Caki2 (cell line): ENCODE data around the gene CCDC154. TPM values are rescaled to one million over a fixed set of nuclear protein-coding genes. Genes with fewer than 3 reads are reported as not detected.

Source experiments
- DNase-seq: peaks from one replicate; pipeline ENCODE4 v3.0.0-alpha.2; 2015; ENCODE audit warnings: low read depth
- in situ Hi-C: cut with HindIII; loops from 2 replicates; pipeline ENCODE4 v1.10.0; 2016; ENCODE audit warnings: low sequenced_read_pairs, low pct_unique_long_range_greater_than_20kb, mixed read lengths
- total RNA-seq: library from RNA; depleted of rRNA; stranded (reverse); fragments of >200 nt; shearing (Covaris generic); gene quantifications from 2 replicates; pipeline ENCODE4 v1.2.3, GENCODE V29; 2014; ENCODE audit warnings: low replicate concordance

CCDC154 gene
- total RNA-seq, 1 experiment from 2014 or later, result not detected

GRCh38 chr16:1408171-1408837 lies 36.1 kb downstream of the CCDC154 start:
- in situ Hi-C loops, result no loop called here
- peak; percentile 92 for DNase-seq

GRCh38 chr16:1407753-1408152 lies 36.6 kb downstream of the CCDC154 start:
- in situ Hi-C loops, result no loop called here
- no peak for DNase-seq

- in situ Hi-C loops, result no loop called here
- DNase-seq, result no peak
Observed at GRCh38 chr16:1403733-1404132, 40.6 kb downstream of the CCDC154 start.

- in situ Hi-C loops, result no loop called here
- DNase-seq, result no peak
Observed at GRCh38 chr16:1403036-1403435, 41.3 kb downstream of the CCDC154 start.

- no peak for DNase-seq
- in situ Hi-C loops, result no loop called here
Observed at GRCh38 chr16:1401758-1402154, 42.6 kb downstream of the CCDC154 start.

GRCh38 chr16:1401061-1401757 lies 43.1 kb downstream of the CCDC154 start:
- DNase-seq, result no peak
- in situ Hi-C loops, result no loop called here

GRCh38 chr16:1398826-1399581 lies 45.4 kb downstream of the CCDC154 start:
- in situ Hi-C loops, result no loop called here
- DNase-seq, result no peak

GRCh38 chr16:1398351-1398750 lies 46.0 kb downstream of the CCDC154 start:
- in situ Hi-C loops, result no loop called here
- DNase-seq, result no peak

- DNase-seq, result no peak
- in situ Hi-C loops, result no loop called here
Observed at GRCh38 chr16:1397779-1398178, 46.6 kb downstream of the CCDC154 start.

GRCh38 chr16:1395444-1396031 lies 48.8 kb downstream of the CCDC154 start:
- in situ Hi-C loops, result no loop called here

GRCh38 chr16:1394367-1394951 lies 49.9 kb downstream of the CCDC154 start:
- in situ Hi-C loops, result no loop called here
- DNase-seq, result no peak

More at GRCh38 chr16:1395444-1396031, 48.8 kb downstream of the CCDC154 start:
- no peak for DNase-seq

- in situ Hi-C loops, result no loop called here
- no peak for DNase-seq
Observed at GRCh38 chr16:1393613-1394176, 50.7 kb downstream of the CCDC154 start.

GRCh38 chr16:1392826-1393225 lies 51.5 kb downstream of the CCDC154 start:
- no peak for DNase-seq
- in situ Hi-C loops, result no loop called here

GRCh38 chr16:1390239-1390779 lies 54.0 kb downstream of the CCDC154 start:
- in situ Hi-C loops, result no loop called here
- no peak for DNase-seq

GRCh38 chr16:1389762-1390161 lies 54.6 kb downstream of the CCDC154 start:
- in situ Hi-C loops, result no loop called here
- no peak for DNase-seq

- in situ Hi-C loops, result no loop called here
- no peak for DNase-seq
Observed at GRCh38 chr16:1387331-1387730, 57.0 kb downstream of the CCDC154 start.

GRCh38 chr16:1385232-1385631 lies 59.1 kb downstream of the CCDC154 start:
- in situ Hi-C loops, result no loop called here
- no peak for DNase-seq
